Ishikawa (cell line): ENCODE data around the gene ZBTB1.

Experiments
- CEBPB ChIP-seq: IDR thresholded peaks from 2 replicates; pipeline ENCODE4 v1.6.1; 2012
- CREB1 ChIP-seq: IDR thresholded peaks from 2 replicates; pipeline ENCODE4 v1.6.1; 2012; ENCODE audit warnings: low read depth
- EGR1 ChIP-seq: IDR thresholded peaks from 2 replicates; pipeline ENCODE4 v1.6.1; 2012
- EP300 ChIP-seq: IDR thresholded peaks from 2 replicates; pipeline ENCODE4 v1.6.1; 2012; ENCODE audit warnings: borderline replicate concordance
- FOXM1 ChIP-seq: IDR thresholded peaks from 2 replicates; pipeline ENCODE4 v1.6.1; 2012; ENCODE audit warnings: low read depth, borderline replicate concordance
- MAX ChIP-seq: IDR thresholded peaks from 2 replicates; pipeline ENCODE4 v1.6.1; 2012
- NFIC ChIP-seq: IDR thresholded peaks from 2 replicates; pipeline ENCODE4 v1.6.1; 2012
- RAD21 ChIP-seq: IDR thresholded peaks from 2 replicates; pipeline ENCODE4 v1.6.1; 2012; ENCODE audit warnings: low read depth
- TAF1 ChIP-seq: IDR thresholded peaks from 2 replicates; pipeline ENCODE4 v1.6.1; 2012; ENCODE audit warnings: low read depth, mild to moderate bottlenecking
- TEAD4 ChIP-seq: IDR thresholded peaks from 2 replicates; pipeline ENCODE4 v1.6.1; 2012
- YY1 ChIP-seq: IDR thresholded peaks from 2 replicates; pipeline ENCODE4 v1.6.1; 2012; ENCODE audit warnings: low read depth
- ZBTB7A ChIP-seq: IDR thresholded peaks from 2 replicates; pipeline ENCODE4 v1.6.1; 2012; ENCODE audit warnings: low read depth
- TF ChIP-seq, protein P1 (sequence below): IDR thresholded peaks from 2 replicates; pipeline ENCODE4 v1.6.1; 2012; ENCODE audit warnings: low read depth, mild to moderate bottlenecking
- TF ChIP-seq, protein P2 (sequence below): IDR thresholded peaks from 2 replicates; pipeline ENCODE4 v1.6.1; 2012

- no peak for TF ChIP-seq ZBTB7A
- TF ChIP-seq RAD21: no peak
- TF ChIP-seq MAX: no peak
- no peak for TF ChIP-seq FOXM1
- no peak for TF ChIP-seq EP300
- TF ChIP-seq TAF1: no peak
- no peak for TF ChIP-seq YY1
- no peak for TF ChIP-seq CEBPB
- TF ChIP-seq, protein P1, sequence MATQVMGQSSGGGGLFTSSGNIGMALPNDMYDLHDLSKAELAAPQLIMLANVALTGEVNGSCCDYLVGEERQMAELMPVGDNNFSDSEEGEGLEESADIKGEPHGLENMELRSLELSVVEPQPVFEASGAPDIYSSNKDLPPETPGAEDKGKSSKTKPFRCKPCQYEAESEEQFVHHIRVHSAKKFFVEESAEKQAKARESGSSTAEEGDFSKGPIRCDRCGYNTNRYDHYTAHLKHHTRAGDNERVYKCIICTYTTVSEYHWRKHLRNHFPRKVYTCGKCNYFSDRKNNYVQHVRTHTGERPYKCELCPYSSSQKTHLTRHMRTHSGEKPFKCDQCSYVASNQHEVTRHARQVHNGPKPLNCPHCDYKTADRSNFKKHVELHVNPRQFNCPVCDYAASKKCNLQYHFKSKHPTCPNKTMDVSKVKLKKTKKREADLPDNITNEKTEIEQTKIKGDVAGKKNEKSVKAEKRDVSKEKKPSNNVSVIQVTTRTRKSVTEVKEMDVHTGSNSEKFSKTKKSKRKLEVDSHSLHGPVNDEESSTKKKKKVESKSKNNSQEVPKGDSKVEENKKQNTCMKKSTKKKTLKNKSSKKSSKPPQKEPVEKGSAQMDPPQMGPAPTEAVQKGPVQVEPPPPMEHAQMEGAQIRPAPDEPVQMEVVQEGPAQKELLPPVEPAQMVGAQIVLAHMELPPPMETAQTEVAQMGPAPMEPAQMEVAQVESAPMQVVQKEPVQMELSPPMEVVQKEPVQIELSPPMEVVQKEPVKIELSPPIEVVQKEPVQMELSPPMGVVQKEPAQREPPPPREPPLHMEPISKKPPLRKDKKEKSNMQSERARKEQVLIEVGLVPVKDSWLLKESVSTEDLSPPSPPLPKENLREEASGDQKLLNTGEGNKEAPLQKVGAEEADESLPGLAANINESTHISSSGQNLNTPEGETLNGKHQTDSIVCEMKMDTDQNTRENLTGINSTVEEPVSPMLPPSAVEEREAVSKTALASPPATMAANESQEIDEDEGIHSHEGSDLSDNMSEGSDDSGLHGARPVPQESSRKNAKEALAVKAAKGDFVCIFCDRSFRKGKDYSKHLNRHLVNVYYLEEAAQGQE: no peak
- no peak for TF ChIP-seq CREB1
- TF ChIP-seq, protein P2, sequence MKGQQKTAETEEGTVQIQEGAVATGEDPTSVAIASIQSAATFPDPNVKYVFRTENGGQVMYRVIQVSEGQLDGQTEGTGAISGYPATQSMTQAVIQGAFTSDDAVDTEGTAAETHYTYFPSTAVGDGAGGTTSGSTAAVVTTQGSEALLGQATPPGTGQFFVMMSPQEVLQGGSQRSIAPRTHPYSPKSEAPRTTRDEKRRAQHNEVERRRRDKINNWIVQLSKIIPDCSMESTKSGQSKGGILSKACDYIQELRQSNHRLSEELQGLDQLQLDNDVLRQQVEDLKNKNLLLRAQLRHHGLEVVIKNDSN: no peak
- TF ChIP-seq NFIC: no peak
- TF ChIP-seq EGR1: no peak
- TF ChIP-seq TEAD4: no peak
These were observed 13.7 kb downstream of the ZBTB1 start for GRCh38 chr14:64518229-64518628.
